ENCODE results near the gene NR1D1. TPM values are rescaled to one million over a fixed set of nuclear protein-coding genes. Genes with fewer than 3 reads are reported as not detected.
A peak's percentile ranks its signal among the peaks of the same experiment; 100 is the strongest.

Gene NR1D1
- total and polyA plus RNA-seq, 2 of the 13 experiments (the other 11 are each of a cell fraction or from before 2014, with no cell fraction given), result 2.1 to 2.7 TPM

- TF ChIP-seq ZNF556 (CRISPR knock-in tag; IDR thresholded peaks at IDR 0.05; ENCODE audit: borderline replicate concordance) (no peak), ZNF724P (CRISPR knock-in tag; IDR thresholded peaks at IDR 0.05; ENCODE audit: borderline replicate concordance) (no peak), ZSCAN29 (CRISPR knock-in tag; conservative IDR thresholded peaks at IDR 0.05) (no peak), ZBTB26 (CRISPR knock-in tag; IDR thresholded peaks at IDR 0.05; ENCODE audit: borderline replicate concordance) (no peak), DDIT3 (CRISPR knock-in tag; IDR thresholded peaks at IDR 0.05) (no peak), HCFC1 (IDR thresholded peaks at IDR 0.05; ENCODE audit: low read depth, low read length) (0 out of 2 replicates have a peak, but pooled peaks have one; percentile 12), HMG20B (CRISPR knock-in tag; conservative IDR thresholded peaks at IDR 0.05) (no peak), ARID3A (IDR thresholded peaks at IDR 0.05; ENCODE audit: low read depth, low read length) (no peak), HNF4A (CRISPR knock-in tag; IDR thresholded peaks at IDR 0.05) (no peak), BCL6 (CRISPR knock-in tag; IDR thresholded peaks at IDR 0.05) (peak; percentile 43), ZNF609 (CRISPR knock-in tag; IDR thresholded peaks at IDR 0.05; ENCODE audit: borderline replicate concordance) (peak; percentile 6; the same call in 1 of the 2 replicates), ZNF430 (CRISPR knock-in tag; IDR thresholded peaks at IDR 0.05) (no peak), FOXP4 (CRISPR knock-in tag; IDR thresholded peaks at IDR 0.05) (no peak), ZNF230 (CRISPR knock-in tag; IDR thresholded peaks at IDR 0.05) (no peak), ZNF558 (CRISPR knock-in tag; IDR thresholded peaks at IDR 0.05; ENCODE audit: borderline replicate concordance) (no peak; the same call in 1 of the 2 replicates), GLMP (CRISPR knock-in tag; IDR thresholded peaks at IDR 0.05; ENCODE audit: borderline replicate concordance) (no peak)
Observed at GRCh38 chr17:40121181-40122135, 21.1 kb upstream of the NR1D1 start, which contains the start of gene MSL1 (continued).
